CD1c-positive myeloid dendritic cell (primary cell): ENCODE results near the gene SF3B3.
"Not testable (repeated sequence)": the region's sequence is repeated elsewhere in the genome, so short reads cannot be mapped to it uniquely, and the experiment has no call there.

Experiments
- DNase-seq: peaks from one replicate; pipeline ENCODE4 v3.0.0-alpha.2; 2016; ENCODE audit errors: extremely low spot score

Gene SF3B3

DNA sequence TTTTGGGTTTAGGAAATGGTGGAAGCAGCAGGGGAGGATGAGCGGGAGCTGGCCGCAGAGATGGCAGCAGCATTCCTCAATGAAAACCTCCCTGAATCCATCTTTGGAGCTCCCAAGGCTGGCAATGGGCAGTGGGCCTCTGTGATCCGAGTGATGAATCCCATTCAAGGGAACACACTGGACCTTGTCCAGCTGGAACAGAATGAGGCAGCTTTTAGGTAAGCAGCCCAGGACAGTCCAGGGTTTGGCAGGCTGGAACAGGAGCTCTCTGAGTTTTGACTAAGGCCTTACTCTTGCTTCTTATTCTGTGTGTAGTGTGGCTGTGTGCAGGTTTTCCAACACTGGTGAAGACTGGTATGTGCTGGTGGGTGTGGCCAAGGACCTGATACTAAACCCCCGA lies 41.4 kb downstream of the SF3B3 start:
- DNase-seq, result no peak

DNA sequence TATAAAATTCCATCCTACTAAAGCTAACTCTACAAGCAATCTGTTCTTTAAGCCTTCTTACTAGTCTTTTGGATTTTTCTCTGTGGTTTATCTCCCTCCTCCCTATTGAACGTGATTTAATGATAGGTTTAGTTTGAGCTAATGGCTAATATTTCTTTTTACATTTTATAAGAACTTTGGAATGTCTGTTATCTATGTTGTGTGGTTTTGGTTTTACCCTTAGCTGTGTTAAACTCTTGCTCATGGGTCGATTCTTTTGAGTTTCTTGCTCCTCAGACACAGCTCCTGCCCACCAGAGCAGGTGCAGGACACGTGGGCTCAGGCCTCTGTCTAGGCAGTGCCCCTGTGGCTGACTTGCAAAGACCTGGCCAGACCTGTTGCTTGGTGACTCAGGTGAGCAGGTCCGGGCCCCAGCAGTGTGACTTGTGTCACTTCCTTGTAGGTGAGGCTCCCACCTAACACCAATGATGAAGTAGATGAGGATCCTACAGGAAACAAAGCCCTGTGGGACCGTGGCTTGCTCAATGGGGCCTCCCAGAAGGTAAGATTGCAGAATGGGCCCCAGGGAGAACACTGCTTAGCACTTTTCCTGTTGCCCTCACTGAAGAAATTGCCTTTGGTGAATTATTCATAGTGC lies 45.1 kb downstream of the SF3B3 start:
- DNase-seq, result no peak

DNA sequence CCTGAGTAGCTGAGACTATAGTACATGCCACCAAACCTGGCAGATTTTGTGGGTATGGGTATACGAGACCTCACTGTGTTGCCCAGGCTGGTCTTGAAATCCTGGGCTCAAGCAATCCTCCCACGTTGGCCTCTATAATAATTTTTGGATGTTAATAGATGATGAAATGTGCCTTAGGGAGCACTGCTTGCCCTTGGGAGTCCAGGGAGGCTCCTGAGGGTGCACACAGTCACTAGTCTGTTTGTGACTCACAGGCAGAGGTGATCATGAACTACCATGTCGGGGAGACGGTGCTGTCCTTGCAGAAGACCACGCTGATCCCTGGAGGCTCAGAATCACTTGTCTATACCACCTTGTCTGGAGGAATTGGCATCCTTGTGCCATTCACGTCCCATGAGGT lies 46.1 kb downstream of the SF3B3 start:
- DNase-seq, result no peak

DNA sequence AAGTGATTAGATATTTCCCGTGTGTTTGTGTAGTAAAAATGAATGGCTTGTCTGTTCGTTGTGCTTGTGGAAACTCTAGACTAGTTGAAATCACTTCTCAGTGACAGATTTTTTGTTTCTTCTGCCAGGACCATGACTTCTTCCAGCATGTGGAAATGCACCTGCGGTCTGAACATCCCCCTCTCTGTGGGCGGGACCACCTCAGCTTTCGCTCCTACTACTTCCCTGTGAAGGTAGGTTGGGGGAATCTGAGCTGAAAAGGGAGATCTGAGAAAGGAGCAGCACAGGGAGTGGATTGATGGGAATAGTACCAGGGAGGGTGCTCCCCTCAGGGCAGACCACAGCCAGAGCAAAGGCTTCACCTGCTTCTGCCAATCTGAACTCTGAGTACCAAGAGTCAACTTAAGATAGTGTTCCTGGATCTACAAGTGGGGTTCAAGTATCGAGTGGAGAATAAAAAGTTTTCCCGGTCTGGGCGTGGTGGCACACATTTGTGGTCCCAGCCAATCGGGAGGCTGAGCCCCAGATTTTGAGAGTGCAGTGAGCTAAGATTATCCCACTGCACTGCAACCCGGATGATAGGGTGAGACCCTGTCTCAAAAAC lies 47.5 kb downstream of the SF3B3 start:
- no peak for DNase-seq

DNA sequence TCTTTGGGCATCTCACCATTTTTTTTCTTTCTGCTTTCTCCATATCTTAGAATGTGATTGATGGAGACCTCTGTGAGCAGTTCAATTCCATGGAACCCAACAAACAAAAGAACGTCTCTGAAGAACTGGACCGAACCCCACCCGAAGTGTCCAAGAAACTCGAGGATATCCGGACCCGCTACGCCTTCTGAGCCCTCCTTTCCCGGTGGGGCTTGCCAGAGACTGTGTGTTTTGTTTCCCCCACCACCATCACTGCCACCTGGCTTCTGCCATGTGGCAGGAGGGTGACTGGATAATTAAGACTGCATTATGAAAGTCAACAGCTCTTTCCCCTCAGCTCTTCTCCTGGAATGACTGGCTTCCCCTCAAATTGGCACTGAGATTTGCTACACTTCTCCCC lies 48.0 kb downstream of the SF3B3 start:
- DNase-seq, result no peak

DNA sequence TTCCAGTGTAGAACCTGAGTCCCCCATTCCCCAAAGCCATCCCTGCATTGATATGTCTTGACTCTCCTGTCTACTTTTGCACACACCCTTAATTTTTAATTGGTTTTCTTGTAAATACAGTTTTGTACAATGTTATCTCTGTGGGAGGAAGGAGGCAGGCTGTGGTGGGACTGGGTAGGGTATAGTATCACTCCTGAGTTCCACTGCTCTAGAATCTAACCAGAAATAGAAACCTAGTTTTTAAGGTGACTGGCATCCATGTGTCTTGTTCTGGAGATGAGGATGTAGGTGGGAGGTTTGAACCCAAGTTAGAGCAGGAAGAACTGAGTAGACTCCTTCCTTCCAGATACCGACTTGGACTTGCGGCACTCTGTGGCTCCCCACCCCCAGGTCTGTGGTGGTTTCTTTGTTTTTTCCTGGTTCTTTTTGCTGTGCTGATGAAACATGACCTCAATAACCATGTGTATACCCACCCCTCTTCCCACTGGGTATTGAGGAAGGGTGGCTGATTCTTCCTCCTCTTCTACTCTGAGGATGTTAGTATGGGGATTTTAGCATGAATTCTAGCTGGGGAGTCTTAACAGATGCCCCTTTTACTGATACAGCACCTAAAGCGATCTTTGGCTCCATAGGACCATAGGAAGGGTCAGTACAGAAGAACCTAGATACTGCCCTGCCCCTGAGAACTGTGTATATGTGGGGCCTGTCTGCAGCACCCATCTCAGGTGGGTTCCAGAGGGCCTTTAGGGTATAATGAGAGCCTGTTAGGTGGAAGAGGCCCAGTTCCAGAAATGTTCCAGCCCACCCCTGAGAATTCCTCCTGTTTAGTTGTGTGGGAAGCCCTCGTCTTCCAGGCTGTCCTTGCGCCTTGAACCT lies 48.7 kb downstream of the SF3B3 start:
- DNase-seq, result no peak

DNA sequence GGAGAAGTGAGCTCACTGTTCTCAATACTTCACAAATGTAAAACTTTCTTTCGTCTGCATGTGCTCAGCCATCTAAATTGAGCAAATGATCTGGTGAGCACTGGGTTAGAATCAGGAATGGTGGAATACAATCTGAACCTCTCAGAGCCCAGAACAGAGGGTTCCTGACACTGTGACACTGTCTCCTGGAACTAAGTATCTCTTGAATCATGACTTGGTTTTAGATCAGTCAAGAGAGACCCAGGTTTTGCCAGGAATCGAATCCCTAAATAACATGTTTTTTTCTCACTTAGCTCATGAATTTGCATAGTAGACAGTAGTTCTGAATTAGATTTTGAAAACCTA lies 49.3 kb downstream of the SF3B3 start:
- no peak for DNase-seq

DNA sequence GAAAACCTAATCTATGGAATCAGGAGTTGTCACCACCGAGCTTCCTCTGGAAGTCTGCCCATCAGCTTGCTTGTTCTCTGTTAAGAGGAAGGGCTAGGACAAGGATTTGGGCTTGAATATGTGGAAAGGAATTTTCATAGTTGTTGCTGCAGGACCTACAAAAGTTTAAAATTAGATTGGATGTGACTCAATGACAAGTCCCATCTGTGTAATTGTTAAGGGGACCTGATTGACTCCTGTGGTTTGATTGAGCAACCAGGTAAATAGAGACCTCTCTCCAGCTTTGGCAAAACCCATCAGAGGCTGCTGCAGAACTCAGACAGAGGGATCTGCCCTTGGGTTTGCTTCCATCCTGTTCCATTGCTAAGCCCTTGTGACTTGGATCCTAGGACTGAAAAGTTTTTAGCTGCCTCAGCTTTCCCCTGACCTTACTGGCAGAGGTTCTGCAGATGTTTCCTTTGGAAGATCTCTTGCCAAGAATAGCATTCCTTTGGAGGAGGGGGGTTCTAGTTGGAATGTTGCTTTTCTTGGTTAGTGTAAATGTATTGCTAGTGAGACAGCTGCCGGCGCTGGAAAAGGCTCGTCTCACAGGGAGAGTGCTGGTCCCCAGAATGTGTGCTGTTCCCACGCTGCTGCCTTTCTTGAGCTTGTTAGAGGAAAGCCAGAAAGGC lies 50.0 kb downstream of the SF3B3 start:
- no peak for DNase-seq

DNA sequence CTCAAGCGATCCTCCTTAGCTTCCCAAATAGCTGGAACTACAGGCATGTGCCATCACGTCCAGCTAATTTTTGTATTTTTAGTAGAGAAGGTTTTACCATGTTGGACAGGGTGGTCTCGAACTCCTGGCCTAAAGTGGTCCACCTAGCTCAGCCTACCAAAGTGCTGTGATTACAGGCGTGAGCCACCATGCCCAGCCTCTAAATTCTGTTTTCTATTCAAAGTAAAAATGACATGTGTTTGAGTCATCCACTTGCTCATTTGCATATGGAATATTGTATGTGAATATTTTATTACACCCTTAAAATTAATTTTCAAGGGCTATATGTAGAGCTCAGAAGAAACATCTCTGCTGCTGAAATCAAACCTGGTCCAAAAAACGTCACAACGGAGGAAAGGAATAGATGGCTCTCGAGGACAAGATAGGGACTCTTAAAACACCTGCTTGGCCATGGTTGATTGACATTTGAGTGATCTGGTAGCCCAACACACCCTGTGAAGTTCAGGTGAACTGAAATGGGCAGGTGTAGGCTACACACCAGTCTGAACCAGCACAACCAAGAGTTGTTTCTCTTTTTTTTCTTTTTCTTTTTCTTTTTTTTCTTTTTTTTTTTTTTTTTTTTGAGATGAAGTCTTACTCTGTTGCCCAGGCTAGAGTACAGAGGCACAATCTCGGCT lies 51.1 kb downstream of the SF3B3 start:
- DNase-seq, result no peak

DNA sequence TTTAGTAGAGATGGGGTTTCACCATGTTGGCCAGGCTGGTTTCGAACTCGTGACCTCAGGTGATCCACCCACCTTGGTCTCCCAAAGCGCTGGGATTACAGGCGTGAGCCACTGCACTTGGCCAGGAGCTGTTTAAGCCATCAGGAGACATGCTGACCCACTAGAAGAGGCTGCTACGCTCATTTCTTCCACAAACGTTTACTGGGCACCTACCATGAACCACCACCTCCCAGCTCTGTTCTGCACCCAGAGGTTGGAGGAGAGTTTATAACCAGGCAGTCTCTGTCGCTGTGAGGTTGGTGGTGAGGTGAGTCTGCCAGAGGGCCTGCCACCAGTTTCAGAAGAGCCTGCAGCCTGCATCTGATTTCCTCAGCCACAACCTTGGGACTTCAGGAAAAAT lies 51.8 kb downstream of the SF3B3 start:
- DNase-seq, result no peak

DNA sequence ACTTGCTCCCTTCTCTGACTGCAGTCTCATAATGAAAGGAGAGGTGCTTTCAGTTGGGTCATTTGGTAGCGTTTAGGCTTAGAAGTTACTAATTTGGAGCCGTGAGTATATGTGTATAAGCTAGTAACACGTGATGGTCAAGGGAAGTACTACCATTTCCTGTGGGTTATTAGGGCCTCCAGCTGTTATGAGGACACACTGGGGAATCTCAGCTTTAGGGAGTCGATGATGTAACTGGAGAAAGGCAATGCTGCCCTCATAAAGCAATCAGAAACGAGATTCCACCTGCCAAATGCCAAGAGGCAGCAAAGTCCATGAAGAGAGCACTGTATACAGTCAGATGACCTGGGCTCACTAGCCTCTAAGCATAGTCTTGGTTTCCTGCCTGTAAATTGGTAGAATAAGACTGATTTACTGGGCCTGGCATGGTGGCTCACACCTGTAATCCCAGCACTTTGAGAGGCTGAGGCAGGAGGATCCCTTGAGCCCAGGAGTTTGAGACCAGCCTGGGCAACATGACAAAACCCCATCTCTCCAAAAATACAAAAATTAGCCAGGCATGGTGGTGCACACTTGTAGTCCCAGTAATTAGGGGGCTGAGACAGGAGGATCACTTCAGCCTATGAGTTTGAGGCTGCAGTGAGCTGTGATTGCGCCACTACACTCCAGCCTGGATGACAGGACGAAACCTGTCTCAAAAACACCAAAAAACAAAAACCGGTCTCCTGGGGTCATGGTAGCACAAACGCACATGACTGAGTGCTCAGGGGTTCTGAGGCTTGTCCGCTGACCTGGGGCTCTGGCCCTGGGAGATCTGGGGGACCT lies 53.0 kb downstream of the SF3B3 start:
- peak; percentile 34 for DNase-seq

DNA sequence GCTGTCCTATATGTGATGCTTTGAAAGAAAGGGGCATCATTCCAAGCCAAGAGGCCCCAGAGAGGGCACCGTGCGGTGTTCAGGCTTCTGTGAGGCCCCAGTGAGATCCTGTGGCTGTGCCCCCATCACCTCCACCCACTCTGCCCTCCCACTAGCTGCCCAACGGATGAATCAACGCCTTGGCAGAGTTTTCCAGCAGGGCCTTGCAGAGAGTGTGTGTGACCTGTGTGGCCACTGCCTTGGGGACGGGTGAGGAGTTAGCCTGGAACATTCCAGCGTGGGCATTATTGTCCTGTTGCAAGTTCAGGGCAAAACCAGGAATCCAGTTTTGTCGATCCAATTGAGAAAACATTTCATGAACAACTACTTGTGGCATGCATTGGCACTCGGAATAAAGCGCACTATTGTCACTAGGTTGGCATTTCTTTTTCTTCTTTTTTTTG lies 53.7 kb downstream of the SF3B3 start:
- no peak for DNase-seq

DNA sequence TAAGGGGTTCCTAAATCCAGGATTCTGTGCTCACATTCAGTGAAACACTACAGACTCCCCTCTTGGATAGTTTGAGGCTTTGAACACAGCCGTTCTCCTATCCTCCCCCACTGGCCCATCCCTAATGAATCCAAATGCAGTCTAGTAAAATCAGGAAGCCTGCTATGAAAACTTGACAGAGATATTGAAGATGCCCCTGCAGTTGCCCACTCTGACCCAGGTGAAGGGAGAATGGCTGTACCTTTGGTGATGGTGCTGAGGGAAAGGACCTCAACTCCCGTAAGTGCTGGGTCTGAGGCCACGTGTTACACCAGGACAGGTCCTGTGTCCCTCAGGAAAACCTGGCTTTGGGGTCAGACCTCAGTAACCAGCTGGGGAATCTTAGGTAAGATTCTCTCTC lies 54.4 kb downstream of the SF3B3 start:
- DNase-seq, result no peak

DNA sequence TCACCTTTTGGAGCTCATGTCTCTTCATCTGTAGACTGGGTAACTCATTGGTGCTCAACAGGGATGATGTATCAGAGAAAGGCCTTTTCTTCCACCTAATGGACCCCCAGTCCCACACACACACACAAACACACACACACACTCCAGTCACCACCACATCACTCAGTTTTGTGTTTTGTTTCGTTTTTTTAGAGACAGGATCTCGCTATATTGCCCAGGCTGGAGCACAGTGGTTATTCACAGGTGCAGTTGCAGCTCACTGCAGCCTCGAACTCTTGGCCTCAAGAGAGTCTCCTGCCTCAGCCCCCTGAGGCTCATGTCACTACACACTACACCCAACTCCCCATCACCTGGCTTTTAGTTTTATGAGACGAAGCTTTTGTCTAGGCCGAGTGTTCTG lies 55.6 kb downstream of the SF3B3 start:
- DNase-seq, result no peak

DNA sequence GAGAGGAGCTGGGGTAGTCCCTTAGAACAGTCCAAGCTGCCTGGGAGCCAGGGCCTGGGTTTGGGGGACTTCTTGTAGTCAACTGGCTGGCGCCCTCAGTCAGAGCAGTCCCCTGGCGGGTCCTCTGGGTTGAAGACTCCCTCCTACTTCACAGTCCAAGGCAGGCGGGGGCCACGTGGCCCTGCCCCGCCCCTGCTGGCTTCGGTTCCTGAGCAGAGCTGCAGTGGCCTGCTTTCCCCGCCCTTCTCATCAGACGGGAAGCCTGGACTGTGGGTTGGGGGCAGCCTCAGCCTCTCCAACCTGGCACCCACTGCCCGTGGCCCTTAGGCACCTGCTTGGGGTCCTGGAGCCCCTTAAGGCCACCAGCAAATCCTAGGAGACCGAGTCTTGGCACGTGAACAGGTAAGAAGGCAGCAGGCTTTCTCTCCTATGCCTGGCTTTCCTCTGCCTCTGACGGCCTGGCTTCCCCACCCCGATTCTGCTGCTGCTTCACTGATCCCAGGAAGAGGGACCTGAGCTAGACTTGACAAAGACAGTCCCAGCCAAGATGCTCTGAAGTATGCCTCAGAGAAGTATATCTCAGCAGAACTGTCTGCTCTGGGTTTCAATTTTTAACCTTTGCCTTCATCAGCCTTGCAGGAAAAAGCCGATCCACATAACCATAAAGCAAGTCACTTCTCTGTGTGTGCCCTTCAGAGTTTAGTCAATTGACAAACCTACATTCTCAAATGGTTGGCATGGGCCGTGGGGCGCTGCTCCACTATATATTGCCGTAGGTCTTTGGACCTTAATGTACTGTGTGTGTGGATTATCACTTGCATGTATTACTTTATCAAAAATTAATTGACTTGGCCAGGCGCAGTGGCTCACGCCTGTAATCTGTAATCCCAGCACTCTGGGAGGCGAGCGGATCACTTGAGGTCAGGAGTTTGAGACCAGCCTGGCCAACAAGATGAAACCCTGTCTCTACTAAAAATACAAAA lies 56.3 kb downstream of the SF3B3 start:
- no peak for DNase-seq

DNA sequence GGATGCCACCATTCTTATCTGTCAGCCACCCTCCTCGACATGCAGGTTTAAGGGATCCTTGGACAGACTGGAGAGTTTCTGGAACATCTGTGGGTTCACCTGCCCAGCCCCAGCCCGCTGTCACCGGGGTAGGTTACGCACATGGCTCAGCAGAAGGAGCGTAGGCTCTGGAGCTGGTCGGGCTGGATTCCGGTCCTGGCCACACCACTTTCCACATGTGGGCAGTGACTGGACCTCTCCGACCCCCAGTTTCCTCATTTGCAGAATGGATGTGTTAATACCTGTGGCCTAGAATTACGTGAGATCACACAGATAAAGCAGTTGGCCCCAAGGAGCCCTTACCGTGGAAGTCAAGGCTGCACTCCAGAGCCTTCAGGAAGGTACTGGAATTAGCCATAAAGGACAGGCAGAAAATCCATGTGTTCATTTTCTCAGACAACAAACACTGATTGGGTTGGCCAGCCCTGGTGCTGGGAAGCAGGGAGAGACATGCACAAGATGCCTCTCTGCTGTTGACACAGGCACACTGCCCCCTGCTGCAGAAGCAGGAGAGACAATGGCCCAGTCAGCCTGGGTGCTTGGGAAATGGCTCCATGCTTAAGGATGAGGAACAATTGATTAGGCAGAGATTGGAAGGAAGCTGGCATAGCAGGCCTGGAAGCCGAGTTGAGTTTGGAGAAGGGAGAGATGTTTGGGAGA lies 58.8 kb downstream of the SF3B3 start:
- DNase-seq, result no peak

DNA sequence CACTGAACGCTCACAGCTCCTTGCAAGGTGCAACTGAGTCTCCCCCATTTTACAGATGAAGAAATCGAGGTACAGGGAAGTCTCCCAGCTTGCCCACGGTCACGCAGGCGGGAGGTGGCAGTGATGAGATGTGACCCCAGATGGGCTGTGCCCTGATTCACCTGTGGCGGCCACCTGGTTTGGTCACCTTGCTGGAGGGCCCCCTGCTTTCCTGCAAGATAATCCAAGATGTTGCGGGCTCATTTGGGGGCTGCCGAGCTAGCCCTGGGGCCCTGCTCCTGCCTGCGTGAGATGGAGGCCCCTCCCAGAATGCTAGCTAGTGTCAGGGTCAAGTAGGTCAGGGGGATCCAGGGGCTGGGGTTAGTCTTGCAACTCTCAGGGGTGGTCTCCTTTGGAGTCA lies 63.1 kb downstream of the SF3B3 start:
- DNase-seq, result no peak

DNA sequence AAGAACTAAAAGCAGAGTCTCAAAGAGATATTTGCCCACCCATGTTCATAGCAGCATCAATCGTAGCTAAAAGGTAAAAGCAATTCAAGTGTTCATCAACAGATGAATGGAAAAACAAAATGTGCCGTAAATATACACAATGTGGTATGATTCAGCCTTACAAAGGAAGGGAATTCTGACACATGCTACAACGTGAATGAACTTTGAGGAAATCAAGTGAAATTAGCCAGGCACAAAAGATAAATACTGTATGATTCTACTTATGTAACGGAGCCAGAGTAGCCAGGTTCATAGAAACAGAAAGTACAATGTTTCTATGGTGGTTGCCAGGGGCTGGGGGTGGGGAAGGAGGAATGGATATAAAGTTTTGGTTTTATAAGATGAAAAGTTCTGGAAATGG lies 64.9 kb downstream of the SF3B3 start:
- DNase-seq, result no peak

DNA sequence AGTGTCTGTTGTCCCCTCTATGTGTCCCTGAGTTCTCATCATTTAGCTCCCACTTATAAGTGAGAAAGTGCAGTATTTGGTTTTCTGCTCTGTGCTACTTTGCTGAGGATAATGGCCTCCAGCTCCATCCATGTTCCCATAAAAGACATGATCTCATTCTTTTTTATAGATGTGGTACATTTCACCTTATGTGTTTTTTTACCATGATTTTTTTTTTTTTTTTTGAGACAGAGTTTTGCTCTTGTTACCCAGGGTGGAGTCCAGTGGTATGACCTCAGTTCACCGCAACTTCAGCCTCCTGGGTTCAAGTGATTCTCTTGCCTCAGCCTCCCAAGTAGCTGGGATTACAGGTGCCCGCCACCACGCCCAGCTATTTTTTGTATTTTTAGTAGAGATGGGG lies 65.8 kb downstream of the SF3B3 start:
- DNase-seq, result not testable (repeated sequence)
